Body of pancreas (tissue), 4 donors: ENCODE measurements around the gene EMC1.

Experiments used
- POLR2A ChIP-seq, 3 donors: fragments of 450-650 bp; IDR thresholded peaks; one replicate each; pipeline ENCODE4 v1.6.1; 2016; ENCODE audit warnings: antibody characterized with exemption in 3 of 3, mild to moderate bottlenecking in 2 of 3
- TF ChIP-seq, protein P1 (sequence below), 7 experiments: fragments of 450-650 bp in 4 of 7; fragments of 200-600 bp in 3 of 7; sonication (generic) in 3 of 7; IDR thresholded peaks; one replicate each; pipeline ENCODE4 v1.5.1; 2016 to 2019; ENCODE audit warnings: antibody characterized with exemption in 7 of 7

GRCh38 chr1:19229828-19230325 is 21.4 kb downstream of the EMC1 start:
- TF ChIP-seq POLR2A (IDR thresholded peaks at IDR 0.05): no peak
- TF ChIP-seq, protein P1, sequence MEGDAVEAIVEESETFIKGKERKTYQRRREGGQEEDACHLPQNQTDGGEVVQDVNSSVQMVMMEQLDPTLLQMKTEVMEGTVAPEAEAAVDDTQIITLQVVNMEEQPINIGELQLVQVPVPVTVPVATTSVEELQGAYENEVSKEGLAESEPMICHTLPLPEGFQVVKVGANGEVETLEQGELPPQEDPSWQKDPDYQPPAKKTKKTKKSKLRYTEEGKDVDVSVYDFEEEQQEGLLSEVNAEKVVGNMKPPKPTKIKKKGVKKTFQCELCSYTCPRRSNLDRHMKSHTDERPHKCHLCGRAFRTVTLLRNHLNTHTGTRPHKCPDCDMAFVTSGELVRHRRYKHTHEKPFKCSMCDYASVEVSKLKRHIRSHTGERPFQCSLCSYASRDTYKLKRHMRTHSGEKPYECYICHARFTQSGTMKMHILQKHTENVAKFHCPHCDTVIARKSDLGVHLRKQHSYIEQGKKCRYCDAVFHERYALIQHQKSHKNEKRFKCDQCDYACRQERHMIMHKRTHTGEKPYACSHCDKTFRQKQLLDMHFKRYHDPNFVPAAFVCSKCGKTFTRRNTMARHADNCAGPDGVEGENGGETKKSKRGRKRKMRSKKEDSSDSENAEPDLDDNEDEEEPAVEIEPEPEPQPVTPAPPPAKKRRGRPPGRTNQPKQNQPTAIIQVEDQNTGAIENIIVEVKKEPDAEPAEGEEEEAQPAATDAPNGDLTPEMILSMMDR (IDR thresholded peaks at IDR 0.05): no peak
